Measurements from ENCODE around the gene ALG9. TPM values are rescaled to one million over a fixed set of nuclear protein-coding genes. Genes with fewer than 3 reads are reported as not detected.
A peak's percentile ranks its signal among the peaks of the same experiment; 100 is the strongest.
"Not testable (repeated sequence)": the region's sequence is repeated elsewhere in the genome, so short reads cannot be mapped to it uniquely, and the experiment has no call there.

The ALG9 gene
- total RNA-seq, 1 experiment from 2014 or later: 71.4 TPM

- no peak for DNase-seq (ENCODE audit: low spot score)
- in situ Hi-C loops (cut with HindIII; ENCODE audit: low sequenced_read_pairs): no loop called here
These were observed 14.7 kb upstream of the ALG9 start for GRCh38 chr11:111886032-111886431.

DNA sequence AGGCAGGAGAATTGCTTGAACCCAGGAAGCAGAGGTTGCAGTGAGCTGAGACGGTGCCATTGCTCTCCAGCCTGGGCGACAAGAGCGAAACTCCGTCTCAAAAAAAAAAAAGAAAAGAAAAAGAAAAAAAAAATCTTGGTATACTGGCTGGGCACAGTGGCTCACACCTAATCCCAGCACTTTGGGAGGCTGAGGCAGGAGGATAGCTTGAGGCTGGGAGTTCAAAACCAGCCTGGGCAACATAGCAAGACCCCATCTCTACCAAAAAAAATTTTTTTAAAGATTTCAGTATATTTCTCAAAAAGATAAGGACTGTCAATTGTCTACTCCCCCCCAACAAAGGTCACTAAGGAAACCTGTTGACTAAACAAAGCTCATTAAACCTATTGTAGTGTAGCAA lies 13.7 kb upstream of the ALG9 start:
- DNase-seq (ENCODE audit: low spot score); in situ Hi-C loops (cut with HindIII; ENCODE audit: low sequenced_read_pairs): not testable (repeated sequence)

- in situ Hi-C loops (cut with HindIII; ENCODE audit: low sequenced_read_pairs): no loop called here
These were observed 10.8 kb upstream of the ALG9 start for GRCh38 chr11:111882202-111882601.

DNA sequence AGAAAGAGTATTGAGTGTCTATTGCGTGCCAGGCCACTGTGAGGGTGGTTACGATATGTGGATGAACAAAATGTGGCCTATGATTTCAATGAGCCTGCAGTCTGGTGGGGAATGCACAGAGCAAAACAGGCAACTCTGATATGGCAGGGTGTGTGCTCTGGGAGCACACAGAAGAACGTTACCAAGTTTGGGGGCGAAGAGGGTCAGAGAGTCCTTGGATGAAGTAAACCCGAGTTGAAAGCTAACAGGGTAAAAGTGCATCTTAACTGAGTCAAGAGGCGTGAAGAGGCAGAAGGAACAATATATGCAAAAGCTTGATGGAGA lies 8.2 kb upstream of the ALG9 start:
- no peak for DNase-seq (ENCODE audit: low spot score)
- in situ Hi-C loops (cut with HindIII; ENCODE audit: low sequenced_read_pairs): no loop called here

More at GRCh38 chr11:111882202-111882601, 10.8 kb upstream of the ALG9 start:
- DNase-seq (ENCODE audit: low spot score): no peak

- peak; percentile 99 for DNase-seq (ENCODE audit: low spot score)
- in situ Hi-C loops (cut with HindIII; ENCODE audit: low sequenced_read_pairs): no loop called here
These were observed 7.7 kb upstream of the ALG9 start, which contains the start of the genes CFAP68 and FDXACB1 for GRCh38 chr11:111878849-111879636. Gene CFAP68, plus strand, starts transcription at chr11:111879541. Its CDS starts 20 bp downstream, at chr11:111879561. Gene FDXACB1, minus strand, starts transcription at chr11:111879165. Its CDS starts 33 bp downstream, at chr11:111879132.

DNA sequence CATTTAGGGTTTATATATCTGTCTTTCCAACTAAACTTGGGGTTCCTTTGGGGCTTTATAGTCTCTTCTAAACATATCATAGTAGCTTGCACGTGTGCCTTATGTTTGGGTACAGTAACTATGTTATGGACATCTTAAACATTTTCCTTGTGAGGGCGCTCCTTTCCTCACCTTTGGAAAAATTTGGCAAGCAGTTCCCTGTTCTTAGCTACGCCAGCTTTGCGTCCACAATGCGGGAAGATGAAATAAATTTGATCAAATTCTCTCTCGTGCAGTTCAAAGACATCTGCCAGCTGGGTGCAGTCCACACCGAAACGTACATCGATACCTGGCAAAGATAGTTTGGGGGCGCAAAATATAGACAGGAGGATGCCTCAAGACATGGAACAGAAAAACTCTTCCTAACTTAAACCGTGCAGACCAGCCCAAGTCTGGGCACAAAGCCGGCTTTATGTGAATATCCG lies 7.0 kb upstream of the ALG9 start:
- in situ Hi-C loops (cut with HindIII; ENCODE audit: low sequenced_read_pairs): no loop called here
- DNase-seq (ENCODE audit: low spot score): no peak

DNA sequence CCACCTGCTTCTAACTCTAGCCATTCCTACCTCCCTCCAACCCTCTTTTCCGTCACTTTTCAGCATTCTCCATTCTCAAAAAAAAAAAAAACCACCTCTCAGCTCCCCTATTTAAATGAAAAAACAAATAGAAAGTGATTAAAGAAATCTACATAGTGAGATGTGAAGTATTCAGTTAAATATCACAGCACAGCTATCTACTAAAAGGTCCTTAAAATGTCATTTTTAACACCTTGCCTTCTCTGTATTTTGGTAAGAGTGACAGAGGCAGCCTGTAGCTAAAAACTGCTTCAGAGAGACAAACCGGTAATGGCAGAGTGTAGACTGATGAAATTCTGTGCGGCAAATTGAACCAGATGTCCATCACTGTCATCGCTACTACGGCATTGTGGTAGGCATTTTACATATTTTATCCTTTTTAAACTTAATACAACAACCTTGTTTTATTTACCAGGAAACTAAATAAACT lies 346 bp upstream of the ALG9 start:
- peak; percentile 53 for DNase-seq (ENCODE audit: low spot score)
- in situ Hi-C loops (cut with HindIII; ENCODE audit: low sequenced_read_pairs): no loop called here

- in situ Hi-C loops (cut with HindIII; ENCODE audit: low sequenced_read_pairs): no loop called here
- DNase-seq (ENCODE audit: low spot score): no peak
These were observed 877 bp downstream of the ALG9 start for GRCh38 chr11:111870522-111870885.

GRCh38 chr11:111870113-111870512 lies 1.3 kb downstream of the ALG9 start:
- in situ Hi-C loops (cut with HindIII; ENCODE audit: low sequenced_read_pairs): no loop called here
- no peak for DNase-seq (ENCODE audit: low spot score)

DNA sequence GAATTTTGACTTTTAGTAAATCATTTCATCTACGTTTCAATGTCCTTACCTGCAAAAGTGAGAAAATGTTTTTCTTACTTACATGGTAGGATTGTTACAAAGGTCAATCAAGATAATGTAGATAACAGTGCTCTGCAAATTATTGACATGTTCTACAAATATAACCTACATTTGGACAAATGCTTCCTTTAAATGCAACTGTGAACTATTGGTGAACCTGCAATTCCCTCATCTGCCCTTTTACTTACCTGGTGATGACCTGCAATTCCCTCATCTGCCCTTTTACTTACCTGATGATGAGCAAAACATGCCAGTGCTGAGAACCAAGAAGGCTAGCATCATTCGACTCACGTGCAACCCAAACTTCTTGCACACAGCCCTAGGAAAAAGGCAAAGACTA lies 11.1 kb downstream of the ALG9 start:
- in situ Hi-C loops (cut with HindIII; ENCODE audit: low sequenced_read_pairs): no loop called here
- DNase-seq (ENCODE audit: low spot score): no peak

- no peak for DNase-seq (ENCODE audit: low spot score)
- in situ Hi-C loops (cut with HindIII; ENCODE audit: low sequenced_read_pairs): no loop called here
These were observed 15.9 kb downstream of the ALG9 start for GRCh38 chr11:111855506-111855905.

GRCh38 chr11:111852103-111852502 lies 19.3 kb downstream of the ALG9 start:
- in situ Hi-C loops (cut with HindIII; ENCODE audit: low sequenced_read_pairs): no loop called here
- DNase-seq (ENCODE audit: low spot score): no peak

- DNase-seq (ENCODE audit: low spot score): peak; percentile 40
- in situ Hi-C loops (cut with HindIII; ENCODE audit: low sequenced_read_pairs): no loop called here
These were observed 19.7 kb downstream of the ALG9 start for GRCh38 chr11:111851636-111852035.

- in situ Hi-C loops (cut with HindIII; ENCODE audit: low sequenced_read_pairs): no loop called here
- DNase-seq (ENCODE audit: low spot score): no peak
These were observed 20.3 kb downstream of the ALG9 start for GRCh38 chr11:111851067-111851466.

DNA sequence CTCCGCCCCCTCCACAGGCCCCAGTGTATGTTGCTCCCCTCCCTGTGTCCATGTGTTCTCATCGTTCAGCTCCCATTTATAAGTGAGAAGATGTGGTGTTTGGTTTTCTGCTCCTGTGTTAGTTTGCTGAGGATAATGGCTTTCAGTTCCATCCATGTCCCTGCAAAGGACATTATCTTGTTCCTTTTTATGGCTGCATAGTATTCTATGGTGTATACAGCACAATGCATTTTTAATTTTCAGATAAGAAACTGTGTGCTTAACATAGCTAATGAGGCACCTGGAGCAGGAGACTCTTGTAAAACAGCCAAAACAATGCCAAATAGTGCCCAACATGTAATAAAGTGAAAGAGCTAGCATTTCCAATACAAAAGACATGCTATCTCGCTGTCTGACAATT lies 21.8 kb downstream of the ALG9 start:
- in situ Hi-C loops (cut with HindIII; ENCODE audit: low sequenced_read_pairs): no loop called here
- DNase-seq (ENCODE audit: low spot score): no peak

- DNase-seq (ENCODE audit: low spot score): peak; percentile 32
- in situ Hi-C loops (cut with HindIII; ENCODE audit: low sequenced_read_pairs): no loop called here
These were observed 24.7 kb downstream of the ALG9 start for GRCh38 chr11:111846636-111847035.

DNA sequence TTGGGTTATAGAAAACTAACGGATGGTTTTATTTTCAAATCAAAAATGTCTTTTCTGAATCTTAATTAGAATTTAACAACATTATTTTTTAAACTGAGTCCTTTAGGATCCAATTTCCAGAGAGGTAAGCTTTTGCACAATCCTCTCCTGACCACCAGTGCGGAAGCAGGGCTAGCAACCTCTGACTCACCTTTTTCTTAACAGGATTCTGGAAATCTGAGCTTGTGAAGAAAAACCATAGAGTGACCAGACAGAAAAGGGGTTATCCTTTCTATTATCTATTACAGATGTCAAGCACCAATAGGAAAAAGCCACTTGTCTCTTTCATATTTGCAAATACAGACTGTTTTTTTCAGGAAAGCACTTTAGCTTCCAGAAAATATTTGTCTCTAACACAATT lies 25.3 kb downstream of the ALG9 start:
- in situ Hi-C loops (cut with HindIII; ENCODE audit: low sequenced_read_pairs): no loop called here
- DNase-seq (ENCODE audit: low spot score): no peak

- no peak for DNase-seq (ENCODE audit: low spot score)
- in situ Hi-C loops (cut with HindIII; ENCODE audit: low sequenced_read_pairs): no loop called here
These were observed 25.9 kb downstream of the ALG9 start for GRCh38 chr11:111845276-111846028.

DNA sequence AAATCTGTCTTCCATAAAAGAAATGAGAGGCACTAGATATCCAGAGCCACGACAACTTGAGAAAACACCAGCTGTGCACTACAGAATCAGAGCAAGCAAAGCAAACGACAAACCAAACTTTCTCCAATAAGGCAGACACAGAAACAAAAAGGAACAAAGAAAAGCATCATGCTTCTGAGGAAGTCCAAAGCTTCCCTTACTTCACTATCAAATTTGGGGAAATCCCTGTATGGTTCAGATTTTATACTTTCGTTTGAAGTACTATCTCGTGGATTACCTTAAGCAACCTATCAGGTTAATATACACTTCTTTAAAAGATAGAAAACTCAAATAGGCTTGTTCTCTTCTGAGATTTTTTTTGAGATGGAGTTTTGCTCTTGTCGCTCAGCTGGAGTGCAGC lies 27.7 kb downstream of the ALG9 start:
- no peak for DNase-seq (ENCODE audit: low spot score)
- in situ Hi-C loops (cut with HindIII; ENCODE audit: low sequenced_read_pairs): no loop called here

GRCh38 chr11:111841370-111842053 lies 29.9 kb downstream of the ALG9 start:
- in situ Hi-C loops (cut with HindIII; ENCODE audit: low sequenced_read_pairs): no loop called here
- DNase-seq (ENCODE audit: low spot score): peak; percentile 95
